A549 (cell line): Measurements from ENCODE around the gene PPFIA4. TPM values are rescaled to one million over a fixed set of nuclear protein-coding genes. Genes with fewer than 3 reads are reported as not detected.

ENCODE experiments used
- ATAC-seq, 2 experiments: fragments of 200-7000 bp in 1 of 2; fragments of >200 bp in 1 of 2; cut with Nextera tagmentation in 1 of 2; cut with Tn5 transposase in 1 of 2; 3 replicates each; pipeline versions ENCODE4 v1.8.0 to v1.9.1; 2018 to 2020; ENCODE audit warnings: mild to moderate bottlenecking in 1 of 2, moderate library complexity in 1 of 2
- CTCF ChIA-PET: fragments of 300-600 bp; sonication (Branson Sonifier 250); formaldehyde crosslinking; extraction: SDS; loops from one replicate; lab custom pipeline; 2021; ENCODE audit warnings: antibody characterized with exemption, inconsistent platforms; lab: Yijun Ruan, JAX
- POLR2A ChIA-PET: fragments of 350-600 bp; formaldehyde crosslinking; extraction: SDS; loops from one replicate; lab custom pipeline; 2021; ENCODE audit warnings: antibody characterized with exemption, inconsistent platforms; lab: Yijun Ruan, JAX
- DNase-seq, 2 experiments: peaks; one replicate each; pipeline versions ENCODE4 v3.0.0 to v3.0.0-alpha.2; 2011 to 2016; ENCODE audit warnings: low read depth in 1 of 2, low spot score in 1 of 2
- FAIRE-seq: peaks from 2 replicates; lab custom pipeline; 2011; peaks lifted over from hg19 to GRCh38; lab: Jason Lieb, UNC
- H3K27ac ChIP-seq, 2 experiments: fragments of >200 bp; sonication (Bioruptor Twin); formaldehyde crosslinking; 3 replicates each; pipeline ENCODE4 v1.5.1; 2016 to 2017
- H3K4me1 ChIP-seq: fragments of >200 bp; sonication (Bioruptor Twin); formaldehyde crosslinking; 3 replicates; pipeline ENCODE4 v1.6.1; 2016
- H3K4me2 ChIP-seq: fragments of >200 bp; sonication (Bioruptor Twin); formaldehyde crosslinking; 3 replicates; pipeline ENCODE4 v1.6.1; 2016
- H3K4me3 ChIP-seq: fragments of >200 bp; sonication (Bioruptor Twin); formaldehyde crosslinking; 3 replicates; pipeline ENCODE4 v1.5.1; 2016
- H3K9me3 ChIP-seq: fragments of >200 bp; sonication (Bioruptor Twin); formaldehyde crosslinking; 3 replicates; pipeline ENCODE4 v1.6.1; 2016
- ATOH8 ChIP-seq: fragments of 250-450 bp; sonication (Bioruptor Pico); IDR thresholded peaks from 2 replicates; pipeline ENCODE4 v1.5.0; 2020; ENCODE audit warnings: low read depth, mild to moderate bottlenecking, moderate library complexity
- BHLHE40 ChIP-seq: IDR thresholded peaks from 2 replicates; pipeline ENCODE4 v1.6.1; 2012; ENCODE audit warnings: low read depth, low read length, inconsistent platforms
- CBX8 ChIP-seq: fragments of 200-600 bp; sonication (generic); IDR thresholded peaks from 2 replicates; pipeline ENCODE4 v1.6.1; 2016
- E2F6 ChIP-seq: IDR thresholded peaks from 2 replicates; pipeline ENCODE4 v1.6.1; 2012; ENCODE audit warnings: low read depth, borderline replicate concordance
- HES2 ChIP-seq: fragments of >200 bp; sonication (Bioruptor Twin); formaldehyde crosslinking; IDR thresholded peaks from 2 replicates; pipeline ENCODE4 v1.6.1; 2016
- HMGXB4 ChIP-seq: fragments of 250-450 bp; sonication (Bioruptor Pico); IDR thresholded peaks from 2 replicates; pipeline ENCODE4 v1.5.0; 2021; ENCODE audit warnings: mild to moderate bottlenecking, moderate library complexity, borderline replicate concordance
- HOXA7 ChIP-seq: fragments of 250-450 bp; sonication (Bioruptor Pico); IDR thresholded peaks from 2 replicates; pipeline ENCODE4 v1.5.0; 2020; ENCODE audit warnings: mild to moderate bottlenecking, moderate library complexity
- JUN ChIP-seq, 2 experiments: fragments of >200 bp; sonication (Bioruptor Twin); formaldehyde crosslinking; IDR thresholded peaks; 2 replicates in 1 of 2; 3 replicates in 1 of 2; pipeline ENCODE4 v1.6.1; 2016 to 2017
- JUNB ChIP-seq: fragments of >200 bp; sonication (Bioruptor Twin); formaldehyde crosslinking; IDR thresholded peaks from 2 replicates; pipeline ENCODE4 v1.6.1; 2016
- KDM1A ChIP-seq: fragments of 200-600 bp; sonication (generic); IDR thresholded peaks from 2 replicates; pipeline ENCODE4 v1.6.1; 2016; ENCODE audit warnings: low read depth, mild to moderate bottlenecking
- MAZ ChIP-seq: fragments of 150-350 bp; IDR thresholded peaks from 2 replicates; pipeline ENCODE4 v1.6.1; 2014; ENCODE audit warnings: antibody characterized with exemption, low read depth, low read length, borderline replicate concordance
- NFE2L2 ChIP-seq: fragments of 150-350 bp; conservative IDR thresholded peaks from 2 replicates; pipeline ENCODE4 v1.6.1; 2014; ENCODE audit warnings: low read length
- RFX5 ChIP-seq: fragments of 450-650 bp; IDR thresholded peaks from 2 replicates; pipeline ENCODE4 v1.7.1; 2014; ENCODE audit warnings: antibody characterized with exemption, mild to moderate bottlenecking, moderate library complexity
- RNF2 ChIP-seq: fragments of 200-600 bp; sonication (generic); IDR thresholded peaks from 2 replicates; pipeline ENCODE4 v1.6.1; 2016; ENCODE audit warnings: low read depth, mild to moderate bottlenecking, antibody characterized with exemption, moderate library complexity, borderline replicate concordance
- SMC3 ChIP-seq: fragments of >200 bp; sonication (Bioruptor Twin); formaldehyde crosslinking; IDR thresholded peaks from 3 replicates; pipeline ENCODE4 v1.6.1; 2018; ENCODE audit warnings: inconsistent platforms
- SREBF2 ChIP-seq: fragments of 450-650 bp; IDR thresholded peaks from 2 replicates; pipeline ENCODE4 v1.6.1; 2014; ENCODE audit warnings: mild to moderate bottlenecking, moderate library complexity
- USF2 ChIP-seq: fragments of 450-650 bp; IDR thresholded peaks from 2 replicates; pipeline ENCODE4 v1.6.1; 2014; ENCODE audit warnings: antibody characterized with exemption
- ZC3H11A ChIP-seq: fragments of 450-650 bp; IDR thresholded peaks from 2 replicates; pipeline ENCODE4 v1.6.1; 2014; ENCODE audit warnings: antibody characterized with exemption, mild to moderate bottlenecking
- ZFP36 ChIP-seq: fragments of 450-650 bp; IDR thresholded peaks from 2 replicates; pipeline ENCODE4 v1.6.1; 2014; ENCODE audit warnings: borderline replicate concordance; ENCODE audit not compliant: partially characterized antibody
- WGBS: methylation state at CpG from one replicate; pipeline ENCODE4 v1.1.6; 2017; ENCODE audit errors: missing lambda C conversion rate; 5-methylcytosine and 5-hydroxymethylcytosine counted together
- polyA plus RNA-seq, 4 experiments: library from polyadenylated mRNA; depleted of rRNA in 3 of 4; stranded (reverse); fragments of >200 nt; fragmentation: RNase III in 1 of 4; extraction: RNeasy Plus Mini Kit Qiagen cat#74134 plus additional on column Dnase treatment in 1 of 4; gene quantifications; 2 replicates in 3 of 4; 3 replicates in 1 of 4; pipeline ENCODE4 v1.2.3, GENCODE V29; 2011 to 2017
- TF ChIP-seq, protein P1 (sequence below): fragments of >200 bp; sonication (Bioruptor Twin); formaldehyde crosslinking; IDR thresholded peaks from 3 replicates; pipeline ENCODE4 v1.5.1; 2016

Gene PPFIA4
- polyA plus RNA-seq, 2 of the 4 experiments (the other 2 are of a cell fraction): 0.47 to 0.63 TPM

GRCh38 chr1:203050826-203051225 lies 24.5 kb downstream of the PPFIA4 start:
- ATAC-seq (no peak), FAIRE-seq (no peak), DNase-seq (no peak)
- TF ChIP-seq ZC3H11A: no peak
- TF ChIP-seq RFX5: no peak
- TF ChIP-seq BHLHE40: no peak
- TF ChIP-seq, protein P1, sequence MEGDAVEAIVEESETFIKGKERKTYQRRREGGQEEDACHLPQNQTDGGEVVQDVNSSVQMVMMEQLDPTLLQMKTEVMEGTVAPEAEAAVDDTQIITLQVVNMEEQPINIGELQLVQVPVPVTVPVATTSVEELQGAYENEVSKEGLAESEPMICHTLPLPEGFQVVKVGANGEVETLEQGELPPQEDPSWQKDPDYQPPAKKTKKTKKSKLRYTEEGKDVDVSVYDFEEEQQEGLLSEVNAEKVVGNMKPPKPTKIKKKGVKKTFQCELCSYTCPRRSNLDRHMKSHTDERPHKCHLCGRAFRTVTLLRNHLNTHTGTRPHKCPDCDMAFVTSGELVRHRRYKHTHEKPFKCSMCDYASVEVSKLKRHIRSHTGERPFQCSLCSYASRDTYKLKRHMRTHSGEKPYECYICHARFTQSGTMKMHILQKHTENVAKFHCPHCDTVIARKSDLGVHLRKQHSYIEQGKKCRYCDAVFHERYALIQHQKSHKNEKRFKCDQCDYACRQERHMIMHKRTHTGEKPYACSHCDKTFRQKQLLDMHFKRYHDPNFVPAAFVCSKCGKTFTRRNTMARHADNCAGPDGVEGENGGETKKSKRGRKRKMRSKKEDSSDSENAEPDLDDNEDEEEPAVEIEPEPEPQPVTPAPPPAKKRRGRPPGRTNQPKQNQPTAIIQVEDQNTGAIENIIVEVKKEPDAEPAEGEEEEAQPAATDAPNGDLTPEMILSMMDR: no peak
- no peak for TF ChIP-seq SREBF2
- TF ChIP-seq HMGXB4 (CRISPR knock-in tag): no peak
- no peak for TF ChIP-seq JUNB
- TF ChIP-seq RNF2: no peak
- TF ChIP-seq USF2: no peak
- TF ChIP-seq KDM1A: no peak
- no peak for TF ChIP-seq HOXA7 (CRISPR knock-in tag)
- no peak for TF ChIP-seq MAZ
- Histone ChIP-seq H3K27ac (no peak overlapping the region), H3K4me3 (no peak overlapping the region), H3K9me3 (no peaks in the 10 kb centered on the region), H3K4me1 (peaks cover 6% of the 10 kb centered on the region; the same call in 2 of the 3 replicates), H3K4me2 (no peak overlapping the region)
- 50% methylated on average over 4 of the region's 4 CpGs for WGBS
- ChIA-PET CTCF (interaction anchor here (1.1 to 30.5 kb wide), 2 partner anchors 14 to 165 kb away, joined by 5 to 300 read pairs; no protein-coding TSS in a partner anchor), POLR2A (no interaction called here)

DNA sequence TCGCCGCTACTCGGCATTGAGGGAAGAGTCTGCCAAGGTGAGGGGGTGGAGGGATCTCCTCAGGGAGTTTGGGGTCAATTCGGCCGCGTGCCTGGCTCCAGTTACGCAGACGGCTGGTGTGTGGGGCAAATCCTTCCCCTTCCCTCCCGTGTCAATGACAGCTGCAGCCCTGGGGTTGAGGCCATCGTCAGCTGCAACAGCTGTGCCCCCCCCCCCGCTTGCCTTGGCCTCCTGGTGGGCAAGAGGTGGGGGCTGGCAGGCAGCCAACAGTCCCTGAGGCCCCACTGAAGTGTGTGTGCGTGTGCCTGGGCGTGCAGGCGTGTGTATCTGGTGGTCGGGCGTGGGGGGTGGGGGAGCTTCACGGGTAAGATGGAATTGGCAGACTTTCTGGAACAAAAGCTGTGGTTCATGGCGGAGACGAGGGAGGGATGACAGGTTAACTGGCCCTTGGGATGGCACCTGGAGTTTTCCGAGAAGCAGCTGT lies 25.6 kb downstream of the PPFIA4 start:
- H3K4me2 ChIP-seq: no peak overlapping the region
- H3K9me3 ChIP-seq: no peaks in the 10 kb centered on the region
- H3K4me3 ChIP-seq: no peak overlapping the region
- TF ChIP-seq NFE2L2 (no peak), BHLHE40 (no peak), SMC3 (no peak), ATOH8 (CRISPR knock-in tag) (no peak), JUN (IDR thresholded peaks at IDR 0.05) (no peak), KDM1A (no peak), ZFP36 (no peak), USF2 (no peak), E2F6 (no peak), JUNB (no peak), RFX5 (no peak), CBX8 (no peak), HES2 (no peak), ZC3H11A (no peak)
- H3K27ac ChIP-seq: no peak overlapping the region
- peaks cover 6% of the 10 kb centered on the region; the same call in 2 of the 3 replicates for H3K4me1 ChIP-seq
- POLR2A ChIA-PET: no interaction called here
- WGBS: 68% methylated on average over 15 of the region's 20 CpGs
- ATAC-seq (no peak), DNase-seq (no peak), FAIRE-seq (no peak)
- CTCF ChIA-PET: interaction anchor here (0.6 to 30.5 kb wide), 5 partner anchors 15 to 1901 kb away, joined by 3 to 300 read pairs (median 5); no protein-coding TSS in a partner anchor
